GM18517 (cell line): ENCODE results near the gene PLXNA4.

ENCODE experiments used
- ATAC-seq: cut with Tn5 transposase; IDR thresholded peaks from one replicate; pipeline ENCODE4 v1.9.1; 2021; ENCODE audit warnings: mild to moderate bottlenecking, moderate library complexity; ENCODE audit not compliant: unreplicated experiment

Gene PLXNA4

GRCh38 chr7:132161976-132162375 lies 414.3 kb downstream of the PLXNA4 start:
- no peak for ATAC-seq

DNA sequence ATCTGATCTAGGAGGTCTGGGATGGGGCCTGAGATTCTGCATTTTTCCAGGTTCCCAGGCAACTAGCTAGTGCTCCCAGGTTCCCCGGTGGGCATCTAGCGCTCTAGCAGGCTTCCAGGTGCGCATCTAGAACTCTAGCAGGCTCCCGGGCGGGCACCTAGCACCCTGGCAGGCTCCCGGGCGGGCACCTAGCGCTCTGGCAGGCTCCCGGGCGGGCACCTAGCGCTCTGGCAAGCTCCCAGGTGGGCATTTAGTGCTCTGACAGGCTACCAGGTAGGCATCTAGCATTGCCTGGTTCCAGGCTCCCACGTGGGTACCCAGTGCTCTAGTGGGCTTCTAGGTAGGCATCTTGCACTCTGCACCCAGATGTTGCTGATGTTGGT lies 414.7 kb downstream of the PLXNA4 start:
- ATAC-seq, result no peak

DNA sequence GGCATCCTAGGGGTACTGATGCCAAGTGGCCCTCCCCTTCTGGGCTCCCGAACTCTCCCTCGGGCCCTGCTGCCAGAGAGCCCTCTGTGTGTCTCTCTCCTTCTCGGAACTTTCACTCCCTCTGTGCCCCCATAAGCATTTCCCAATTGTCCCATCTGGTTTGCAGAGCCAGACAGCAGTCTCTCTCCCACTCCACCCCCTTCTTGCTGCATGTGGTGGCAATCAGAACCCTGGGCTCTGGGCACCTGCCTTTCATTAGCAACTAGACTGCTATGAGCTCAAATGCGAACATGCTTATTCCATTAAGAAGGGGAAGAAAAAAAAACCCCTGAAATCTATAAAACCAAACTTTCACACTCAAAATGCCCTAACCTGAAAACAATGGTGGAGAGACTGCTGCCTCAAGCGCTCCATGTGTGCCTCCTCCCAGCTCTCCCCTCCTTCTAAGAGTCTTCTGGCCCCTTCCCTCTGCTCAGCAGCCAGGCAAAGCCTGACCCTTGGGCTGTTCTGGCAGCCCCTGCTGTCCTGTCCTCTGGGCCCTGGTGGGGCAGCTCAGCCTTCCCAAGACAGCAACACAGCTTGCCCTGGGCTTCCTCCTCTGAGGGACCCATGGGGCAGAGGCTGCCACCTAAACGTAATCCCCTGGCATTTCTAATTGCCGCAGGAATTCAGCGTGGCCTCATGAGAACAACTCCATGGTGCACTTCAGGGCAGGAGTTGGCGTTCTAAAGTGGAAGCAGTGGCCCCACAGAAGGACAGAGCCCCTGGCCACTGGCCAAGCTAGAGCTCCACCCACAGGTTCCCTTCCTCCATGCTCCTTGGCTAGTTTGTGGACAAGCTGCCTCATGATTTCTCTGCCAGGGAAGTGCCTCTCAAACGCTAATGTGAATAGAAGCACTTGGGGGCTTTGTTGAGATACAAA lies 415.4 kb downstream of the PLXNA4 start:
- ATAC-seq, result no peak

DNA sequence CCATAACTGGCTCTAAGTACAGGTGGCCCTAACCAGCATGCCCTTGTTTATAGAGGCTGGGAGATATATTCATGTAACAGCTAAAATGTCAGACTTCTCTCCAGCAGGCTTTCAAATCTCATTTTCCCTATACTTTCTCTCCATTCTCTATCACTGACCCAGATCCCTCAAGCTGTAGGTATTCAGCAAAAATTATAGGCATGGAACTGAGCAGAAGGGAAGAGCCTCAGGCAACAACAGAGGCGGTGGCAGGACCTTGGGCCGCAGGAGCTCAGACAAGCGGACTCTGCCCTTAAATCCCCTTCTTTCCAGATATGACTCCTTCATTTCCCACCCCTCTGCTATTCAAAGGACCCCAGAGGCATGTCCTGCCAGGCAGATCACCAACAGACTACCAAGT lies 417.4 kb downstream of the PLXNA4 start:
- ATAC-seq, result no peak

GRCh38 chr7:132158166-132158565 lies 418.1 kb downstream of the PLXNA4 start:
- no peak for ATAC-seq

GRCh38 chr7:132155715-132156114 lies 420.6 kb downstream of the PLXNA4 start:
- ATAC-seq, result no peak

DNA sequence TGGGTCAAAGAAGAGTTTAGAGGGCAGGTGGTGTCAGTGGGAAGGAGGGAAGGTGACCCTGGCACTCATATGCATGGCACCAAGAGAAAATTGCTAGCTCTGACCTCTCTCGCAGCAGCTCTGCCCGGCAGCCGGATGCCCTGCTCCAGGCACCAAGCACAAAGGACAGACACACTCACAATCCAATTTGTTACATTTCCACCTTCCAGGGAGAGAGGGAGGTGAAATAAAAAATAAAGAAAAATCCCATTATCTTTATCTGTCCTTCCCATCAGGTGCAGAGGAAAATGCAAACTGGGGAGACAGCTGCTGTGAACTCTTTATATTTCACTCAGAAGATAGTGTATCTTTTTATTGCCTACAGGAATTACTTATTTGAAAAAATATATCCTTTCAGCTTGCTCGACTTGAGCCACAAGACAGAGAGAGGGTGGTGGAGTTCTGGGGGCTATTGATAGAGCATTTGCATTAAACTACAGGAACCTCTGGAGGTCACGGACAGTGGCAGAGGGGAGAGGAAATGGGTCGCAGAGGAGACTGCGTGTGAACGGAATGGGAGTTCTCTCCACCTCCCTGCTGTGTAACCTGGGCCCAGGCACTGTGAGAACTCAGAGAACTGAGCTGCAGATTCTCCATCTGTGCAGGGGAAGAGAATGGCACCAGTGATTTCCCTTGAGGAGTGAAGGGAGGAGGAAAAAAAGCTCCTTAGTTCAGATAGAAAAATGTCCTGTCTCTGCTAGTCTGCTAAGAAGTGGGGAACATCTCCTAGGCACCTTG lies 421.4 kb downstream of the PLXNA4 start:
- no peak for ATAC-seq

DNA sequence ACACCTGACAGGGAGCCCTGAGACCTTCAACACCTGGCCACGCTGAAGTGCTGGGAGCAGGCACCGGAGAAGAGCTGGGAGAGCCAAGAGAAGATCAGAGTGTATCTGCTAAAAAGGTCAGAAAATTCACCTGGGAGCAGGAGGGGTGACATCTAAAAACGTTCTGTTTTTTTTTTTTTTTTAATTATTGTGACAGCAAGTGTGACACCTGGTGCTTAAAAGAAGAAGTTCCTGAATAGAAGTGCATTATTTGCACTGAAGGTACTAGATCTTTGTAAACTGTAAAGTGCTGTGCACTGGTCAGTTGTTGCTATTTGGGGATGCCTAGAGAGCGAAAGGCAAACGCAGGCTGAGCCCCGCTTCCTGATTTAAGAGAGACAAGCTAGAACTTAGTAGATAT lies 422.0 kb downstream of the PLXNA4 start:
- ATAC-seq, result no peak

GRCh38 chr7:132152131-132152889 lies 424.0 kb downstream of the PLXNA4 start:
- no peak for ATAC-seq

GRCh38 chr7:132150711-132151110 lies 425.6 kb downstream of the PLXNA4 start:
- ATAC-seq, result no peak

DNA sequence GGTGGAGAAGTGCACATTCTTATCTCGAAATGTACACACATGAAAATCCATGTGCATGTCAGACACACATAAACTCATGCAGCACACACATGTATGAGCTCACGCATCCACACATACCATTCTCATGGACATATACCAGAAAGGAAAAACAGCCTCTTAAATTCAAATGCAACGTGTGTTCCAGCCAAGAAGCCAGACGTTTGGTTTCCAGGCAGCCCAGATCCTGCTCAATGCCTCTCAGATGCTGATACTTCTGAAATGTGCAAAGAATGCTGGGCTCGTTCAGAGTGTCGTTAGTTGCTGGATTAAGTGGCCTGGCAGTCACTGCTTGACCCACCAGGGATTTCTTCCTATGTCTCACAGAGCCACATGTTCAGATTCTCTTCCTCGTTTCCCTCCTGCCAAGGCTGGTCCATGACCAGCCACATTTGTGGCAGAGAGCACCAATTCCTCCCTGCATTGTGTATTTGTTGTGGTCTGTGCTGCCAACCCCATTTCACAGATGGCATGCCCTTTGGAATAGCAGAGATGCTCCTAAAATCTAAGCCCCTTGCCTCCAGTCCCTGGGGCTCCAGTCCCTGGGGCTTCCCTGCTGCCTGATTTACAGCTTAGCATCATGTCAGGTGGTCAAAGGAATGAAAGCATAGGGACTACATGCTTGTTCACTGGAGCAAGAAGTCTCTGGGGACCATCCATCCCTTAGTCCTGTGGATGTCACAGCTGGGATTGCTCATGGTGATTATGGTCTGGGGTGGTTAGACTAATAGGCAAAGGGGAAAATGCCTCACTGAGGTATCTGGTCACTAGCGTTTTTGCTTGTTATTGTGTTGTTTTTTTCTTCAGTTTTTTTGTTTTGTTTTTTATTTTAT lies 426.6 kb downstream of the PLXNA4 start:
- ATAC-seq, result no peak

DNA sequence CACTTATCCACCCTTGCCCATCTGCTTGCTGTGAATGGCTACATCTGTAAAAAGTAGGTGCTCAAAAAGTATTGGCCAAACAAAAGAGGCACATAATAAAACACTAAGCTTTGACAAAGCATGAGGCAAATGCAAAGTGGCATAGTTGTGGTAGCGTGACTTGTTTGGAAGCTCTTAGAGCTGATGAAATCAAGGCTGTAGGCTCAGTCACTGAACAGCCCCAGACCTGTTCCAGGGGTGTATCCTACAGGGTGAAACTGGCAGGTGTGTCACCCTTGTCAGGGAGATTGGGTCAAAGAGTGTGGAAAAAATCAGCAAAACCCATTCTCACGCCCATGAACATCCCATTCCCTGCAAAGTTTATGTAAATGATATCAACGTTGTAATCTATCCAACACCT lies 427.4 kb downstream of the PLXNA4 start:
- ATAC-seq, result no peak

- no peak for ATAC-seq
Measured at GRCh38 chr7:132145466-132145865, 430.8 kb downstream of the PLXNA4 start.

DNA sequence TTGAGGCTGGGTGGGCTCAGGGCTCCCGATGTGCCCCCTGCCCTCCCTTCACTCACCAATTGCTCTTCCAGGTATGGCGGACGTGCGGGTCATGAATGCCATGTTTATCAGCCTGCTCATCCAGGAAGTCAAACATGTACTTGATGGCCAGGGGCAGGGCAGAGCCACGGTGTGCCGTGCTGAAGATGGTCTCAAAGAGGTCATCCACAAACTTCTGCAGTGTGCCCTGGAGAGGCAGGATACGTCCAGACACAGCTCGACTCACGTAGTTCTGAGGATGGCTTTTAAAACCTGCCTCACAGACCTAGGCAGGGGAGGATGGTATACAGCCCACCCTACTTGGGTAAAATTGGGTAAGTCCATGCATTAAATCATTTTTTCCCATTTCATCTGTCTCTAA lies 431.2 kb downstream of the PLXNA4 start:
- ATAC-seq, result no peak

DNA sequence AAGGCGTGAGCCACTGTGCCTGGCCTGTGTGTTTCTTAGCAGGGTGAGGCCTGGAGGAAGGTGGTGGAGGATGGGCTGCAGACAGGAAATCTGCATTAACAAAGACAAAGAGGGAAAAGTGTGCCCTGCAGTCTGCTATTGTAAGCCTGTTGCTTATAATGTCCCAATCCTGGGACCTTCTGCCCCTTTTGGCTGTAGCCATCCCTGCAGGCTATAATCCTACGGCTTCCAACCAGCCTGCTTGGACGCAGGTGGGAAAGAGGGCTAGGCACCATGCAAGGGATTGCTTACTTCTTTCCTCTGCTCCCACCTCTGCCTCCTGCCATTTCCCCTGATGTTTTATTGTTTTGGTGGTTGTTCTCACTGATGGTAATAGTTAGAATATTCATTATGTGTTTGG lies 434.3 kb downstream of the PLXNA4 start:
- ATAC-seq, result no peak

GRCh38 chr7:132141109-132141508 lies 435.2 kb downstream of the PLXNA4 start:
- no peak for ATAC-seq

DNA sequence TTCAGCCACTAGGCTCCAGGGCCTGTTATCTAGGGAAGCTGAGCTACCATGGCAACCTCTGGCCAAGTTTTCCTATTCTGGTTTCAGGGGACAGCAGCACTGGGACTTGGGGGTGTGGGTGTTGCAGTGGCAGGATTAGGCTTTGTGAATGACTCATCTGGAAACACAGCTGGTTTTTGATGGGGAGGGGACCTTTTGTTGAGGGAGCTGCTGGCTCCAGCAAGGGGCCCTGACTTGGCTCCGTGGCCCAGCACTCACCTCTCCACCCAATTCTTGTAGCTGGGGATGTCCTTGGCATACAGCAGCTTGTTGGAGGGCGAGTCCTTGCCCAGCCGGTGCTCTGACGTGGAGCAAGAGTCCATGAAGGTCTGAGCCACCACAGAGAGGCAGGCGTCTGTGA lies 435.9 kb downstream of the PLXNA4 start:
- no peak for ATAC-seq

DNA sequence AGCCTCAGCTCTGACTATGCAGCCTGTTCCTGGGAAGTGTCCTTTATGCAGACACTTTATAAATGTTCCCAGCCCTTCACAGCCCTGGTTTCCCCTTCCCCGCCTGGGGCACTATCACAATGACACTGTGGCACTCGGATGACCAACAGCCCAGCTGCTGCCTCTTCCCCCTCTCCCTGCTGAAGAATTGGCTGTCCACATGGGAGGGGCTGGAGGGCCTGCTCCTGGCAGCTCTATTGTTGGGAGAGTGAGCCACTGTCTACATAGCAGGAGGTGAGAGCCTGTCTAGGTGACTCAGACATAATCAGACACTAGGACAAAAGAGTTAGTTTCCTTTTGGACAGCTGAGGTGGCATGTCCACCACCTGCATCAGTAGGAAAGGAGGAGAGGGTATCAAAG lies 437.5 kb downstream of the PLXNA4 start:
- ATAC-seq, result no peak

DNA sequence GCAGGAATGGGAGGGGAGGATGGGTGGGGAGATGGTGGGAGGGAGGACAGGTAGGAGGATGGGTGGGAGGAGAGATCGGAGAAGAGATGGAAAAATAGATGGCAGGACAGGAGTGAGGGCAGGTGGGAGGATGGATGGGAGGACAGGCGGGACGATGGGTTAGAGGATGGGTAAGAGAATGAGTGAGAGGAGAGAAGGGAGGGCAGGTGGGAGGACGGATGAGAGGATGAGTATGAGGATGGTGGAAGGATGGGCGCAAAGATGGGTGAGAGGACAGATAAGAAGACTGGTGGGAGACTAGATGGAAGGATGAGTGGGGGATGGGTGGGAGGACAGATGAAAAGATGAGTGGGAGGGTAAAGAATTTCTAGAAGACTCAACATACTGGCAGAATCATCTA lies 438.6 kb downstream of the PLXNA4 start:
- no peak for ATAC-seq

DNA sequence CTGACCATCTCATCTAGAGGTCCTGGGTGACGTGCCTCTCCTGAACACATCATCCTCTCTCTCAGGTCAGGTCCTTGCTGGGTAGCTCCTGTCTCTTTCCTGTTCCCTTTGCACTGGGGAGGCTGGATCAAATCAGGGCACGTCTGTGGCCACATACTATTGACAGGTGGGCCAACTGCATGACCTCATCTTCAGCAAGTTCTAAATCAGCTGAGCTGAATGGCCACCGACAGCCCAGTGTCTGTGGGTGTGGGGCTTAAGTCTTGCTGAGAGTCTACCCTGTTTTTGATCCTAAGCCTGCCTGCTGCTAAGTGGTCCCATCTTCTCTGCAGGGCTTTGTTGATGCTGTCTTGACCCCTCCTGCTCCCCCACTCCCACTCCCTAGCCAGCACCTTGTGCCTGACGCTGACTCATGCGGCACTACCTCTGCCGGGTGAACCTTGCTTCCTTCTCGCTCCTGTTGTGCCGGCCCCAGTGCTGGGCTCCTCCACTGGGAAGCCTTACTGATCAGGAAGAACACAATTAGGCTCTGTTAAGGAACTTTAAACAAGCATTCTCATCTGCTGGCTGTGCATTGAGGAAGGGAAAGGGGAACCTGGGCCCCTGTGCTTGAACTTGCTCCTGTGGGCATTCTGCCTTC lies 440.4 kb downstream of the PLXNA4 start:
- no peak for ATAC-seq
